ENCODE measurements around the gene UNC79. TPM values are rescaled to one million over a fixed set of nuclear protein-coding genes. Genes with fewer than 3 reads are reported as not detected.

Gene UNC79
- total and polyA plus RNA-seq, 10 of the 15 experiments (the other 5 are each of a cell fraction or from before 2014, with no cell fraction given), result 0.04 to 0.29 (median 0.14) TPM

DNA sequence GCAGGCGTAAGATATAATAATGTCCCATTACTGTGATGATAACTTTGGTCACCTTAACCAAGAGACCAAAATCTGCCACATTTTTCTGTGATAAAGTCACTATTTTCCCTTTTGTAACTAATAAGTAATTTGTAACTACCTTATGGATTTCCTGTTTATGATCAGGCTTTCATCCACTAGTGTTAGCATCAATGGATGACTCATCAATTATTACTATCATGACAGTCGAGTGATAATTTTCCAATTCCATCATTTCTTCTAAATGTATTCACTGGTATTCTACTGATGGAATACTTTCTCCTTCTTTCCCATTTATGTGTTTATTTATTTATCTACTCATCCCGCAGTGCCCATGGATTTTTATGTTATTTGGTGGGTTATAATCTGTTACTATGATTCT, 148.4 kb downstream of the UNC79 start (continued):
- TF ChIP-seq NFIC (IDR thresholded peaks at IDR 0.05; ENCODE audit: low read depth, low read length), result no peak
- TF ChIP-seq POLR2A (IDR thresholded peaks at IDR 0.05; ENCODE audit: low read depth, low read length), result no peak
- no peak for TF ChIP-seq MEF2B (IDR thresholded peaks at IDR 0.05; ENCODE audit: partially characterized antibody, poor library complexity, severe bottlenecking)
- no peak for TF ChIP-seq NRF1 (conservative IDR thresholded peaks at IDR 0.05; ENCODE audit: low read depth, low read length)
- TF ChIP-seq DPF2 (IDR thresholded peaks at IDR 0.05), result no peak
- TF ChIP-seq BMI1 (IDR thresholded peaks at IDR 0.05; ENCODE audit: borderline replicate concordance), result no peak
- no peak for TF ChIP-seq RAD51 (IDR thresholded peaks at IDR 0.05)
- TF ChIP-seq JUND (IDR thresholded peaks at IDR 0.05; ENCODE audit: low read depth, low read length), result no peak

GRCh38 chr14:93582516-93582915, 151.8 kb downstream of the UNC79 start:
- TF ChIP-seq ZBED1 (IDR thresholded peaks at IDR 0.05; ENCODE audit: borderline replicate concordance) (no peak), ESRRA (IDR thresholded peaks at IDR 0.05; ENCODE audit: low read length) (no peak), KDM1A (IDR thresholded peaks at IDR 0.05; ENCODE audit: borderline replicate concordance) (no peak), EZH2 (IDR thresholded peaks at IDR 0.05; ENCODE audit: borderline replicate concordance, control insufficient read depth, low read depth, low read length) (no peak), KAT2A (conservative IDR thresholded peaks at IDR 0.05; ENCODE audit: control insufficient read depth, low read depth, low read length) (no peak), SIX5 (IDR thresholded peaks at IDR 0.05; ENCODE audit: low read depth, low read length, severe bottlenecking) (no peak), KLF5 (IDR thresholded peaks at IDR 0.05; ENCODE audit: partially characterized antibody) (no peak), IKZF2 (IDR thresholded peaks at IDR 0.05) (no peak), STAT3 (IDR thresholded peaks at IDR 0.05; ENCODE audit: low read depth, low read length) (no peak)
- H4K20me1 ChIP-seq (ENCODE audit: control insufficient read depth, insufficient read depth), result no peaks in the 10 kb centered on the region
- in situ Hi-C loops (cut with MboI) (no loop called here), intact Hi-C loops (cut with micrococcal nuclease; ENCODE audit: unreplicated experiment) (no loop called here)
- H3K27ac ChIP-seq (ENCODE audit: control insufficient read depth, insufficient read depth), result no peak overlapping the region
- H3K79me2 ChIP-seq (ENCODE audit: control insufficient read depth, insufficient read depth, low read length), result no peaks in the 10 kb centered on the region
- H2AFZ ChIP-seq (ENCODE audit: control insufficient read depth, low read depth, low read length), result no peak overlapping the region
- no peaks in the 10 kb centered on the region for H3K36me3 ChIP-seq (ENCODE audit: control insufficient read depth in 2 of 2, insufficient read depth in 2 of 2, low read length in 1 of 2)
- H3K9ac ChIP-seq (ENCODE audit: control insufficient read depth, insufficient read depth, low read length), result no peak overlapping the region
- 49% methylated on average over 10 of the region's 10 CpGs for WGBS (ENCODE audit: insufficient coverage, insufficient replicate concordance, low lambda C conversion rate, missing lambda C conversion rate)
- RAD21 ChIA-PET (ENCODE audit: unreplicated experiment), result no interaction called here
- FAIRE-seq (no peak), DNase-seq (ENCODE audit: low read depth, low spot score) (no peak), ATAC-seq (no peak)
- SMC1A ChIA-PET (ENCODE audit: uncharacterized antibody, unreplicated experiment), result interaction anchor here (1.3 to 1.7 kb wide), 2 partner anchors 9 to 26 kb away, joined by 4 to 7 read pairs; no protein-coding TSS in a partner anchor
- BruUV-seq (replicated peaks), result no TSS peak
- no peak overlapping the region for H3K4me2 ChIP-seq (ENCODE audit: control insufficient read depth, insufficient read depth)
- POLR2A ChIA-PET, result no interaction called here
- no peaks in the 10 kb centered on the region for H3K9me3 ChIP-seq (replicated peaks; ENCODE audit: control insufficient read depth, insufficient read depth, low read length)
- H3K4me3 ChIP-seq, result no peak overlapping the region
- no peaks in the 10 kb centered on the region for H3K4me1 ChIP-seq (ENCODE audit: control insufficient read depth, insufficient read depth, low read length)
- CTCF ChIA-PET, result no interaction called here
- H3K27me3 ChIP-seq (replicated peaks in 1 of 2; ENCODE audit: control insufficient read depth in 2 of 2, insufficient read depth in 2 of 2, low read length in 1 of 2), result no peaks in the 10 kb centered on the region
